HG02884 (cell line): Measurements from ENCODE around the gene OR52E8.

ENCODE experiments used
- ATAC-seq: cut with Tn5 transposase; IDR thresholded peaks from one replicate; pipeline ENCODE4 v1.9.1; 2021; ENCODE audit warnings: mild to moderate bottlenecking, moderate library complexity; ENCODE audit not compliant: unreplicated experiment

Gene OR52E8

DNA sequence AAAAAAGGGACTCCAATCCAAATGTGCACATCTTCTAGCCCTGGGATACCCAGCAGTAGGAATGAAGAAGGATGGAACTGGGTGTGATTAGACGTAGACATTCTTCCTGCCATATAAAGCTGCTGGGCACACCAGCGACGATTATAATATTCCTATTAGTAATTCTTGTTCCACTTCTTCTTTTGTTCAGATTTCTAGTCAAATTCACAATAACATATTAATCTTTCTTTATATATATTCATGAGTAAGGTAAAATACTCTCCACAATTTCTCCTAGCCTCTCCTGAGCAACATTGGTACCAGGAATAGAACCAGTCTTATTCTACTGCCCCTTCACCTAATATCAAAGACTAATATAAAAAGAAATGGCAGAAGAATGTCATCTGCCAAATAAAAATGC lies at the start of gene OR52E8:
TSS of gene OR52E8 (minus strand) at position 101 of the 400 bp plus-strand sequence. CDS start at position 101, 0 bp downstream.
- ATAC-seq, result no peak

- no peak for ATAC-seq
Measured at GRCh38 chr11:5899534-5899933, 42.0 kb upstream of the OR52E8 start.

DNA sequence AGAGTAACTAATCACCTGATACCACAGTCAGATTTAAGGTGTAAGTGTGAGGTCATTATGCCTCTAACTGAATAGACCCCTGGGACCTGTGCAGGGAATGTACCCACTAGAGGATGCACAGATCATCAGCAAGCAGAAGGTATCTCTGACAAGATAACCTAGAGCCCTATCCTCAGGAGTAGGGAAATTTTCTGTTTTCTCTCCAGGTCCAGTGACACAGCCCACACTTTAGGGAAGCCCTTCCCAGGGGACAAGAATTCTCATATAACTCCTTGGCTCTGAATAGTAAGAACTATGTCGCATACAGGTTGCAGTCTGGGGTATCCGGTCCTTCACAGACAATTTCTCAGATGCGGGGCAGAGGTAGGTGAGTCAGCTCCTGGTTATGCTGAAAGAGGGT lies 35.4 kb upstream of the OR52E8 start, which contains the start of gene OR52E5:
TSS of gene OR52E5 (plus strand) at position 301 of the 400 bp plus-strand sequence. CDS start 7,569 bp downstream, outside the sequence.
- ATAC-seq, result no peak

GRCh38 chr11:5891216-5891800 lies 33.8 kb upstream of the OR52E8 start:
- ATAC-seq, result no peak

- ATAC-seq, result no peak
Measured at GRCh38 chr11:5887661-5888060, 30.2 kb upstream of the OR52E8 start.

DNA sequence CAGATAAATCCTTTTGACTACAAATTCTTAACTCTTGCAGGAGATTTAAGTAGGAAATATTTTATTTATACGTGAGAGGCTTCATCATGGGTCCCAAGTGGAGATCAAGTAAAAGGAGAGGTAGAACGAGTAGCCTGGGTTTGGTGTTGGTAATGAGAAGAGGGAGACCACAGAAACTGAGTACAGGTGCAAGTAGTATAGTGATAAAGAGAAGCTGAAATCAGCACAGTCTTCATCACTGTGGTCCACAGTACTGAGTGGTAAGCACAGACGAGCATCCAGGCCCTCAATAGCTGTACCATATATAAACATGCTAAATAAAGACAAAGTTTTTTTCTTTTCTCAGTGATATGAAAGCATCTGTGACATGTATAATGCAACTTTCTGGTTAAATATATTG lies 29.7 kb upstream of the OR52E8 start:
- no peak for ATAC-seq

GRCh38 chr11:5881756-5882155 lies 24.3 kb upstream of the OR52E8 start:
- no peak for ATAC-seq

DNA sequence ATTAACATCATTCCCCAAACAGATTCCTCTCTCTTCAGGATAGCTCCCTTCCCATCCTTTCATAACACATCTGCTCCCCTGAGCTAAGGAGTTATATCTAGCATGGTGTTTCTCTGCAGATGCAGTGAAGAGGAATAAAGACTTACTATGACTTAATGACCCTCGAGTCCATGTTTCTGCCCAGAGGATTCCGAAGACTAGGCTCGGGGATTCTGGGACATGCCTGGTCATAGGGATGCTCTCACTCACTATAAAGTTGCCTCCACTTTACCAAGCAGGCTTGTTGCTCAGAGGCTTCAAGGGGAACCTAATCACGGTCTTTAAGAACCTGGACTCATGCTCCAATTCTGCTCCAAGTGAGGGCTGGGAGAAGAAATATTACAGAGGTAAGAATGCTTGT lies 22.8 kb upstream of the OR52E8 start, which contains the start of gene OR52E4:
TSS of gene OR52E4 (plus strand) at position 301 of the 400 bp plus-strand sequence. CDS start 3,664 bp downstream, outside the sequence.
- no peak for ATAC-seq

DNA sequence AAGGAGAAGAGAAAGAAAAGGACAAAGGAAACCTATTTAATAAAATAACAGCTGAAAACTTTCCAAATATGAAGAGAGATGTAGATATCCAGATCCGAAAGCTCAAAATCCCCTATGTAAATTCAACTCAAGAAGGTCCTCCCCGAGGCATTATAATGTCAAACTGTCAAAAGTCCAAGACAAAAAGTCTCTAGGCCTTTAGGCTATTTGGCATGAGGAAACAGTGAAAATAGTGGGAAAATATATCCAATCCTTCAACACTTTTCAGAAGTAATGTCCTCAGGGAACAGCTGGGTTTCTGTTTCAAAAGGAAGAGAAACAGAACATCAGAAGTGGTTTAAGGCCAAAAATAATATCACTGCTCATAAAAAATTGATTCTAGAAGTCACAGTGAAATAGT lies 21.1 kb upstream of the OR52E8 start:
- ATAC-seq, result no peak

- no peak for ATAC-seq
Measured at GRCh38 chr11:5865826-5866225, 8.3 kb upstream of the OR52E8 start.

GRCh38 chr11:5851002-5851401 lies 6.5 kb downstream of the OR52E8 start:
- ATAC-seq, result no peak

DNA sequence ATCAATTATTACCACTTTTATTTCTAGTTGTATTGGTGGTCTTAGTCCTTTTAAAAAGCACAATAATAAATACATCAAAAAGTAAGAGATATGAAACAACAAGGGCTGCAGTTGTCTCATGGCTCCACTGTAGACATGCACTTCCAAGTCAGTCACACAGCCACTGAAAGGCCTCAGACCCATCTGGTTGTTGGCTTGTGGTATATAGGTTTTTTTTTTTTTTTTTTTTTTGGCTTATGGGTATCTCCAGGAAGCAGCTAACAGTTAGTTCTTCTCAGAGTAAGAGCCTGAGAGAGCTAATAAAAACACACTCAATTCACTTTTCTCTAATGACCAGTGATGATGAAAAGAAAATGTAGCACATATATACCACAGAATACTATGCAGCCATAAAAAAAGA lies 9.8 kb downstream of the OR52E8 start:
- ATAC-seq, result no peak

DNA sequence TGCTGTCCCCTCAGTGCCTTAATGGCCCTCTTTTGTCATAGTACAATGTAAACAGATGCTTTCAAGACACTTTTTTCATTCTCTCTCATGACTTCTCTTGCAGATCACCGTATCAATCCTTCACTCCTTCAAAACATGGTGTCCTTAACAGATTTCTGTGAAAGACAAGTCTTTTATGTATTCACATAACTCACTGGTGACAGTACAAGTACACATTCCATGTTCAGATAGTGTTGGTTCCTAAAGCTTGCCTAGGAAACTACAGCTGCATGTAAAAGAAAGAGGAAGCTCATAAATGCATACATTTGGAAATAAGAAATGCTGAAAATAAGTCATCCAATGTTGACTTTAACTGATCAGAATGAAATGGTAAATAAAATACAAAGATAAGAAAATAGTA lies 10.8 kb downstream of the OR52E8 start:
- ATAC-seq, result no peak

DNA sequence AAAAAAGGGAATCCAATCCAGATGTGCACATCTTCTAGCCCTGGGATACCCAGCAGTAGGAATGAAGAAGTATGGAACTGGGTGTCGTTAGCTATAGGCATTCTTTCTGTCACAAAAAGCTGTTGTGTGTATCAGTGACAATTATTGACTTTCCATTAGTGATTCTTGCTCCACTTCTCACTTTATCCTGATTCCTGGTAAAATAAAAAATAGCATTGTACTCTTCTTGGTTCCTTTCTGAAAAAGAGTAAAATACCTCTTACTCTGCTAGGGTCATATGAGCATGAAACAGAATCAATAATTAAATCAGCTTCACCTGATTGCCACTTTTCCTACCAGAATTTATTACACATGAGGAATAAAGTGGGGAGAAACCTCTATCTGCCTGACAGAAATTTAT lies 15.7 kb downstream of the OR52E8 start, which contains the start of gene OR52E6:
TSS of gene OR52E6 (minus strand) at position 101 of the 400 bp plus-strand sequence. CDS start at position 101, 0 bp downstream.
- no peak for ATAC-seq

DNA sequence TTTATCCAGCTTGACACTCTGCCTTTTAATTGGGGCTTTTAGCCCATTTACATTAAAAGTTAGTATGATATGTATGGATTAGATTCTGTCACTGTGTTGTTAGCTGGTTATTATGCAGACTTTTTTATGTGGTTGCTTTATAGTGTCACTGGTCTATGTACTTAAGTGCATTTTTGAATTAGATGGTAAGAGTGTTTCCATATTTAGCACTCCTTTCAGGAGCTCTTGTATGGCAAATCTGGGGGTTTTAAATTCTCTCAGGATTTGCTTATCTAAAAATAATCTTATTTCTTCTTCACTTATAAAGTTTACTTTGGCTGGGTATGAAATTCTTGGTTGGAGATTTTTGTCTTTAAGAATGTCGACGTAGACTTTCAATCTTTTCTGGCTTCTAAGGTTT lies 19.8 kb downstream of the OR52E8 start:
- no peak for ATAC-seq

DNA sequence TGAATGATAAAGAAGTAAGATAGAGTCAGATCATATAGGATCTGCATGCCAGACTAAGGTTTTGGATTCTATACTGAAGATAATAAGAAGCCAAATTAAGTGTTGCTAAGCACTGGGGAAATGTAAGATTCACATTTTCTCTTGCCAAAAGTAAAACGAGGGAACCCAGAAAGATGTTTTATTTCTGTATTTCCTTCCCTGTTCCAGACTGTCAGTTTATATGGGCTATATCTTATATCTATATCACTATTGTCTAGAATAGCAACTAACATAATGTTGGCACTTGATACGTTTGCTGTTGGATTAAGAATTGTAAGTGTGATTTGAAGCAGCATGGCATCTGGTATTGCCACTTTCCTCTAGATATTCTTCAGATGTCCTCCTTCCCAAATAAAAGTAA lies 24.0 kb downstream of the OR52E8 start:
- no peak for ATAC-seq

GRCh38 chr11:5831196-5831829 lies 26.2 kb downstream of the OR52E8 start:
- no peak for ATAC-seq

GRCh38 chr11:5818245-5818886 lies 39.1 kb downstream of the OR52E8 start:
- ATAC-seq, result no peak

DNA sequence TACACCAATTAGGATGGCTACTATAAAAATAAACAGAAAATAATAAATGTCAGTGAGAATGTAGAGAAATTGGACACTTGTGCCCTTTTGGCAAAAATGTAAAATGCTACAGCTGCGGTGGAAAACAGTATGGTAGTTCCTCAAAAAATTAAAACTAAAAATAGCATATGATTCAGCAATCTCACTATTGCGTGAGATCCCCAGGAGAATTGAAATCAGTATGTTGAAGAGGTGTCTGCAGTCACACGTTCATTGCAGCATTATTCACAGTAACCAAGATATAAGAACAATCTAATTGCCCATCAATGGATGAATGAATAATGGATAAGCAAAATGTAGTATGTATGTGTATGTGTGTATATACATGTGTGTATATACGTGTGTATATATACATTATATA lies 42.0 kb downstream of the OR52E8 start:
- ATAC-seq, result no peak

GRCh38 chr11:5809905-5810795 lies 47.3 kb downstream of the OR52E8 start:
- ATAC-seq, result no peak

DNA sequence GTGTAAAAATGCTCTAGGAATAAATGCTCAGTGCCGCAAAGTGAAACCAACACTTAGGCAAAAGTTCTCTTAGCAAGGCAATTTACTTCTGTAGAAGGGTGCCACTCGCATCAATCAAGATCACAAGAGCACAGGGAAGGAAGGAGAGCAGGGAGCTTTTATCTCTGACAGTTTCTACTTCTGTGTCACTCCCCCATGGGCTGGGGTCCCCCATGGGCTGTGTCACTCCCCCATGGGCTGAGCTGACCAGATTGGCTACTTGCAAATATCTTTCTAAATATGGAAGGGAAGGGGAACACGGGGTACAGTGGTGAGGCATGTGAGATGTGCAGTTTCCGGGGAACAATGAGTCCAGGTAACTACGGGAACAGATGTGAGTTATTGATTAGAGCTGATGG lies 48.4 kb downstream of the OR52E8 start:
- ATAC-seq, result peak; percentile 14
